IMR-90 (cell line): ENCODE results near the gene SAMM50. TPM values are rescaled to one million over a fixed set of nuclear protein-coding genes. Genes with fewer than 3 reads are reported as not detected.
A peak's percentile ranks its signal among the peaks of the same experiment; 100 is the strongest.

Experiments
- ATAC-seq: fragments of 200-7000 bp; cut with Tn5 transposase; 2 replicates; pipeline ENCODE4 v1.9.1; 2020; ENCODE audit warnings: low read depth, mild to moderate bottlenecking, moderate library complexity
- BruUV-seq: library from RNA; stranded (reverse); fragments of 400-500 nt; replicated peaks from 2 replicates; lab custom pipeline; 2021; lab: Mats Ljungman, UMichigan
- CTCF ChIA-PET: fragments of 300-600 bp; formaldehyde crosslinking; extraction: SDS; loops from one replicate; lab custom pipeline; 2021; ENCODE audit warnings: antibody characterized with exemption; lab: Yijun Ruan, JAX
- POLR2A ChIA-PET: fragments of 300-600 bp; sonication (Branson Sonifier 250); formaldehyde crosslinking; loops from one replicate; lab custom pipeline; 2022; ENCODE audit warnings: antibody characterized with exemption; ENCODE audit not compliant: unreplicated experiment; lab: Charles Lee
- DNase-seq: peaks from one replicate; pipeline ENCODE4 v3.0.0; 2013
- H2AFZ ChIP-seq: replicated peaks from 2 replicates; pipeline ENCODE3; 2013; ENCODE audit warnings: low read length, mild to moderate bottlenecking; ENCODE audit not compliant: poor library complexity
- H2AK5ac ChIP-seq: 2 replicates; pipeline ENCODE4 v1.6.1; 2013; ENCODE audit warnings: low read depth, low read length, inconsistent platforms
- H2AK9ac ChIP-seq: replicated peaks from 2 replicates; pipeline ENCODE3; 2013; ENCODE audit warnings: mild to moderate bottlenecking, low read depth, low read length, moderate library complexity; ENCODE audit not compliant: poor library complexity
- H2BK120ac ChIP-seq: 2 replicates; pipeline ENCODE4 v1.6.1; 2013; ENCODE audit warnings: low read depth, low read length, inconsistent platforms
- H2BK15ac ChIP-seq: 3 replicates; pipeline ENCODE4 v1.6.1; 2013; ENCODE audit warnings: low read depth, low read length, inconsistent platforms
- H2BK20ac ChIP-seq: 2 replicates; pipeline ENCODE4 v1.6.1; 2013; ENCODE audit warnings: low read depth, mild to moderate bottlenecking, inconsistent platforms, low read length, moderate library complexity
- H2BK5ac ChIP-seq: 2 replicates; pipeline ENCODE4 v1.6.1; 2013; ENCODE audit warnings: mild to moderate bottlenecking, low read depth, low read length, inconsistent platforms; ENCODE audit not compliant: poor library complexity, severe bottlenecking
- H3K14ac ChIP-seq: replicated peaks from 2 replicates; pipeline ENCODE4 v1.6.1; 2013; ENCODE audit warnings: low read depth, low read length, inconsistent platforms
- H3K18ac ChIP-seq: 2 replicates; pipeline ENCODE4 v1.6.1; 2013; ENCODE audit warnings: low read depth, low read length, control low read depth
- H3K23ac ChIP-seq: 2 replicates; pipeline ENCODE4 v1.6.1; 2013; ENCODE audit warnings: low read depth, low read length, inconsistent platforms
- H3K27ac ChIP-seq: 2 replicates; pipeline ENCODE4 v1.5.1; 2013; ENCODE audit warnings: mild to moderate bottlenecking, control low read depth, low read length; ENCODE audit not compliant: insufficient read depth
- H3K27me3 ChIP-seq: 2 replicates; pipeline ENCODE4 v1.6.1; 2013; ENCODE audit warnings: low read length; ENCODE audit not compliant: control insufficient read depth, insufficient read depth
- H3K36me3 ChIP-seq: 2 replicates; pipeline ENCODE4 v1.6.1; 2013; ENCODE audit warnings: low read length, mixed read lengths; ENCODE audit not compliant: control insufficient read depth, insufficient read depth
- H3K4ac ChIP-seq: 2 replicates; pipeline ENCODE4 v1.6.1; 2013; ENCODE audit warnings: low read depth, low read length, inconsistent platforms
- H3K4me1 ChIP-seq: 2 replicates; pipeline ENCODE4 v1.6.1; 2013; ENCODE audit warnings: low read length, mixed read lengths; ENCODE audit not compliant: control insufficient read depth, insufficient read depth
- H3K4me2 ChIP-seq: 2 replicates; pipeline ENCODE4 v1.6.1; 2013; ENCODE audit warnings: low read depth, mild to moderate bottlenecking, control low read depth, low read length, moderate library complexity
- H3K4me3 ChIP-seq: 2 replicates; pipeline ENCODE4 v1.5.1; 2013; ENCODE audit warnings: low read depth, mild to moderate bottlenecking, control low read depth, low read length, moderate library complexity; ENCODE audit not compliant: insufficient read depth
- H3K56ac ChIP-seq: 2 replicates; pipeline ENCODE4 v1.6.1; 2013; ENCODE audit warnings: low read length, inconsistent platforms; ENCODE audit not compliant: insufficient read depth; ENCODE audit errors: extremely low read depth
- H3K79me1 ChIP-seq, 2 experiments: 2 replicates each; pipeline ENCODE4 v1.6.1; 2013; ENCODE audit warnings: low read length in 2 of 2, inconsistent platforms in 1 of 2, low read depth in 1 of 2
- H3K9ac ChIP-seq: 2 replicates; pipeline ENCODE4 v1.6.1; 2013; ENCODE audit warnings: low read depth, low read length, control low read depth
- H3K9me1 ChIP-seq: 2 replicates; pipeline ENCODE4 v1.6.1; 2013; ENCODE audit warnings: low read length, inconsistent platforms; ENCODE audit not compliant: insufficient read depth
- H3K9me3 ChIP-seq: 2 replicates; pipeline ENCODE4 v1.6.1; 2013; ENCODE audit warnings: low read length; ENCODE audit not compliant: control insufficient read depth, insufficient read depth
- H4K20me1 ChIP-seq: 2 replicates; pipeline ENCODE4 v1.6.1; 2013; ENCODE audit warnings: low read length, inconsistent platforms; ENCODE audit not compliant: insufficient read depth
- H4K5ac ChIP-seq: 2 replicates; pipeline ENCODE4 v1.6.1; 2013; ENCODE audit warnings: mild to moderate bottlenecking, low read depth, low read length, control low read depth
- H4K8ac ChIP-seq, 2 experiments: 2 replicates each; pipeline ENCODE4 v1.6.1; 2013; ENCODE audit warnings: low read depth in 2 of 2, low read length in 2 of 2, control low read depth in 1 of 2, inconsistent platforms in 1 of 2
- H4K91ac ChIP-seq: 2 replicates; pipeline ENCODE4 v1.6.1; 2013; ENCODE audit warnings: low read depth, low read length, inconsistent platforms; ENCODE audit not compliant: insufficient read depth
- CHD1 ChIP-seq: IDR thresholded peaks from 2 replicates; pipeline ENCODE4 v1.6.1; 2012; ENCODE audit warnings: low read depth, low read length, improper control_type of control experiment
- FOS ChIP-seq: fragments of 150-350 bp; IDR thresholded peaks from 2 replicates; pipeline ENCODE4 v1.6.1; 2016; ENCODE audit warnings: low read depth, low read length
- SMC3 ChIP-seq: fragments of 150-350 bp; IDR thresholded peaks from 2 replicates; pipeline ENCODE4 v1.6.1; 2016; ENCODE audit warnings: low read depth, mild to moderate bottlenecking, antibody characterized with exemption, low read length, moderate library complexity
- WGBS, 2 experiments: methylation state at CpG; one replicate each; pipeline versions ENCODE4 v1.1.5 to v1.1.7; 2013; ENCODE audit warnings: missing lambda C conversion rate in 2 of 2; ENCODE audit not compliant: insufficient read length in 1 of 2; ENCODE audit errors: extremely low coverage in 2 of 2; 5-methylcytosine and 5-hydroxymethylcytosine counted together
- dilution Hi-C: fragments of 300-500 bp; cut with HindIII; formaldehyde crosslinking; loops from one replicate; pipeline ENCODE4 v1.14.3; 2018; ENCODE audit warnings: low sequenced_read_pairs; ENCODE audit not compliant: unreplicated experiment
- in situ Hi-C: fragments of 300-500 bp; cut with MboI; formaldehyde crosslinking; loops from 3 replicates; pipeline ENCODE4 v1.14.3; 2019; ENCODE audit warnings: low sequenced_read_pairs, inconsistent platforms, mixed read lengths
- intact Hi-C: fragments of 100-400 bp; cut with micrococcal nuclease; formaldehyde crosslinking; loops from 2 replicates; pipeline ENCODE4 v1.10.0; 2022
- polyA plus RNA-seq, 3 experiments: library from polyadenylated mRNA; depleted of rRNA; stranded (reverse); fragments of >200 nt; gene quantifications; 2 replicates each; pipeline ENCODE4 v1.2.3, GENCODE V29; 2012; ENCODE audit warnings: low replicate concordance in 1 of 3
- total RNA-seq: library from RNA; depleted of rRNA; stranded (reverse); fragments of >200 nt; gene quantifications from 2 replicates; pipeline ENCODE4 v1.2.3, GENCODE V29; 2012

SAMM50 gene
- total and polyA plus RNA-seq, 2 of the 4 experiments (the other 2 are of a cell fraction): 40.6 to 43.7 TPM

- Histone ChIP-seq H2BK15ac (no peak overlapping the region; the same call in 1 of the 3 replicates), H2BK5ac (peak overlapping the region; percentile 63), H3K79me1 (peaks cover 18 to 55% of the 10 kb centered on the region in 2 experiments), H3K4me1 (peaks cover 17% of the 10 kb centered on the region), H3K18ac (no peak overlapping the region), H2BK20ac (no peak overlapping the region), H3K14ac (0 out of 2 replicates have a peak overlapping the region, but pooled peaks have one; percentile 11), H3K36me3 (no peaks in the 10 kb centered on the region), H3K4me2 (peak overlapping the region; percentile 47; the same call in 1 of the 2 replicates), H2AK9ac (peak overlapping the region; percentile 7), H3K4me3 (no peak overlapping the region), H3K4ac (peak overlapping the region; percentile 48; the same call in 1 of the 2 replicates), H2AFZ (no peak overlapping the region), H3K23ac (peak overlapping the region; percentile 21; the same call in 1 of the 2 replicates), H3K56ac (no peak overlapping the region), H3K27me3 (no peaks in the 10 kb centered on the region), H3K27ac (no peak overlapping the region; the same call in 1 of the 2 replicates), H4K91ac (peak overlapping the region; percentile 59; the same call in 1 of the 2 replicates), H4K20me1 (0 out of 2 replicates have a peak, but pooled peaks cover 4% of the 10 kb centered on the region), H3K9ac (no peak overlapping the region), H4K8ac (peak overlapping the region in 1 of 2 experiments; percentile 53; a peak in 1 of 4 replicates), H3K9me3 (no peaks in the 10 kb centered on the region), H2AK5ac (peak overlapping the region; percentile 52), H2BK120ac (peak overlapping the region; percentile 36; the same call in 1 of the 2 replicates), H3K9me1 (peaks cover 25% of the 10 kb centered on the region), H4K5ac (no peak overlapping the region)
- BruUV-seq: no TSS peak
- POLR2A ChIA-PET: no interaction called here
- TF ChIP-seq FOS: 0 out of 2 replicates have a peak, but pooled peaks have one; percentile 11
- TF ChIP-seq SMC3: no peak
- no peak for TF ChIP-seq CHD1
- CTCF ChIA-PET: interaction anchor here (1.4 kb wide), 1 partner anchor 28 kb away, joined by 6 read pairs; no protein-coding TSS in a partner anchor
- DNase-seq (peak; percentile 67), ATAC-seq (no peak)
- dilution Hi-C loops: no loop called here
- in situ Hi-C loops: no loop called here
- 88% methylated on average over 4 of the region's 8 CpGs; no CpG with 5 or more reads in 1 of the 2 experiments for WGBS, 2 experiments
- intact Hi-C loops: no loop called here
Observed at GRCh38 chr22:44020981-44021380, 65.7 kb downstream of the SAMM50 start.
